A549 (cell line): Measurements from ENCODE around the gene FKBP8. TPM values are rescaled to one million over a fixed set of nuclear protein-coding genes. Genes with fewer than 3 reads are reported as not detected.

Experiments used
- ATAC-seq, 2 experiments: fragments of 200-7000 bp in 1 of 2; fragments of >200 bp in 1 of 2; cut with Nextera tagmentation in 1 of 2; cut with Tn5 transposase in 1 of 2; 3 replicates each; pipeline versions ENCODE4 v1.8.0 to v1.9.1; 2018 to 2020; ENCODE audit warnings: mild to moderate bottlenecking in 1 of 2, moderate library complexity in 1 of 2
- CTCF ChIA-PET: fragments of 300-600 bp; sonication (Branson Sonifier 250); formaldehyde crosslinking; extraction: SDS; loops from one replicate; lab custom pipeline; 2021; ENCODE audit warnings: antibody characterized with exemption, inconsistent platforms; lab: Yijun Ruan, JAX
- POLR2A ChIA-PET: fragments of 350-600 bp; formaldehyde crosslinking; extraction: SDS; loops from one replicate; lab custom pipeline; 2021; ENCODE audit warnings: antibody characterized with exemption, inconsistent platforms; lab: Yijun Ruan, JAX
- DNase-seq, 2 experiments: peaks; one replicate each; pipeline versions ENCODE4 v3.0.0 to v3.0.0-alpha.2; 2011 to 2016; ENCODE audit warnings: low read depth in 1 of 2, low spot score in 1 of 2
- FAIRE-seq: peaks from 2 replicates; lab custom pipeline; 2011; peaks lifted over from hg19 to GRCh38; lab: Jason Lieb, UNC
- H3K27ac ChIP-seq, 2 experiments: fragments of >200 bp; sonication (Bioruptor Twin); formaldehyde crosslinking; 3 replicates each; pipeline ENCODE4 v1.5.1; 2016 to 2017
- H3K4me1 ChIP-seq: fragments of >200 bp; sonication (Bioruptor Twin); formaldehyde crosslinking; 3 replicates; pipeline ENCODE4 v1.6.1; 2016
- H3K4me2 ChIP-seq: fragments of >200 bp; sonication (Bioruptor Twin); formaldehyde crosslinking; 3 replicates; pipeline ENCODE4 v1.6.1; 2016
- H3K4me3 ChIP-seq: fragments of >200 bp; sonication (Bioruptor Twin); formaldehyde crosslinking; 3 replicates; pipeline ENCODE4 v1.5.1; 2016
- H3K9me3 ChIP-seq: fragments of >200 bp; sonication (Bioruptor Twin); formaldehyde crosslinking; 3 replicates; pipeline ENCODE4 v1.6.1; 2016
- ATOH8 ChIP-seq: fragments of 250-450 bp; sonication (Bioruptor Pico); IDR thresholded peaks from 2 replicates; pipeline ENCODE4 v1.5.0; 2020; ENCODE audit warnings: low read depth, mild to moderate bottlenecking, moderate library complexity
- BCL3 ChIP-seq: fragments of >200 bp; sonication (Bioruptor Twin); formaldehyde crosslinking; IDR thresholded peaks from 3 replicates; pipeline ENCODE4 v1.6.1; 2016
- BHLHE40 ChIP-seq: IDR thresholded peaks from 2 replicates; pipeline ENCODE4 v1.6.1; 2012; ENCODE audit warnings: low read depth, low read length, inconsistent platforms
- CBX2 ChIP-seq: fragments of 200-600 bp; sonication (generic); IDR thresholded peaks from 2 replicates; pipeline ENCODE4 v1.6.1; 2016; ENCODE audit warnings: low read depth, mild to moderate bottlenecking, borderline replicate concordance
- CBX8 ChIP-seq: fragments of 200-600 bp; sonication (generic); IDR thresholded peaks from 2 replicates; pipeline ENCODE4 v1.6.1; 2016
- CEBPB ChIP-seq, 2 experiments: fragments of >200 bp in 1 of 2; sonication (Bioruptor Twin) in 1 of 2; formaldehyde crosslinking in 1 of 2; IDR thresholded peaks; 2 replicates each; pipeline ENCODE4 v1.6.1; 2012 to 2016
- CHD2 ChIP-seq: fragments of 150-350 bp; IDR thresholded peaks from 2 replicates; pipeline ENCODE4 v1.6.1; 2014; ENCODE audit warnings: low read length; ENCODE audit not compliant: partially characterized antibody
- CHD4 ChIP-seq: fragments of 200-600 bp; sonication (generic); IDR thresholded peaks from 2 replicates; pipeline ENCODE4 v1.6.1; 2016; ENCODE audit warnings: antibody characterized with exemption, mild to moderate bottlenecking, borderline replicate concordance
- ELK1 ChIP-seq: fragments of 150-350 bp; IDR thresholded peaks from 2 replicates; pipeline ENCODE4 v1.6.1; 2014; ENCODE audit warnings: low read depth, mild to moderate bottlenecking, low read length
- FOSL2 ChIP-seq, 2 experiments: fragments of 450-650 bp in 1 of 2; fragments of >200 bp in 1 of 2; sonication (Bioruptor Twin) in 1 of 2; formaldehyde crosslinking; IDR thresholded peaks; 2 replicates each; pipeline versions ENCODE4 v1.5.0 to v1.6.1; 2016 to 2020; ENCODE audit warnings: mild to moderate bottlenecking in 1 of 2, moderate library complexity in 1 of 2
- FOXS1 ChIP-seq: fragments of 250-450 bp; sonication (Bioruptor Pico); IDR thresholded peaks from 2 replicates; pipeline ENCODE4 v1.5.0; 2020; ENCODE audit warnings: mild to moderate bottlenecking, moderate library complexity
- HDAC2 ChIP-seq: fragments of 200-600 bp; sonication (generic); IDR thresholded peaks from 2 replicates; pipeline ENCODE4 v1.6.1; 2016
- HOXB5 ChIP-seq: fragments of 250-450 bp; sonication (Bioruptor Pico); IDR thresholded peaks from 2 replicates; pipeline ENCODE4 v1.5.0; 2020; ENCODE audit warnings: mild to moderate bottlenecking, moderate library complexity
- JUNB ChIP-seq: fragments of >200 bp; sonication (Bioruptor Twin); formaldehyde crosslinking; IDR thresholded peaks from 2 replicates; pipeline ENCODE4 v1.6.1; 2016
- KDM1A ChIP-seq: fragments of 200-600 bp; sonication (generic); IDR thresholded peaks from 2 replicates; pipeline ENCODE4 v1.6.1; 2016; ENCODE audit warnings: low read depth, mild to moderate bottlenecking
- MAFK ChIP-seq: fragments of 450-650 bp; IDR thresholded peaks from 2 replicates; pipeline ENCODE4 v1.6.1; 2014; ENCODE audit not compliant: partially characterized antibody
- MAX ChIP-seq: IDR thresholded peaks from 2 replicates; pipeline ENCODE4 v1.6.1; 2012
- MAZ ChIP-seq: fragments of 150-350 bp; IDR thresholded peaks from 2 replicates; pipeline ENCODE4 v1.6.1; 2014; ENCODE audit warnings: antibody characterized with exemption, low read depth, low read length, borderline replicate concordance
- MYC ChIP-seq: IDR thresholded peaks from 2 replicates; pipeline ENCODE4 v1.6.1; 2012; ENCODE audit warnings: mild to moderate bottlenecking, inconsistent platforms, low read length, improper control_type of control experiment, borderline replicate concordance
- NPAS2 ChIP-seq: fragments of 250-450 bp; sonication (Bioruptor Pico); IDR thresholded peaks from 2 replicates; pipeline ENCODE4 v1.8.0; 2022; ENCODE audit warnings: mild to moderate bottlenecking, moderate library complexity, borderline replicate concordance
- PBX3 ChIP-seq: IDR thresholded peaks from 2 replicates; pipeline ENCODE4 v1.6.1; 2012
- POLR2A ChIP-seq: IDR thresholded peaks from 2 replicates; pipeline ENCODE4 v1.6.1; 2012; ENCODE audit warnings: mild to moderate bottlenecking, low read length
- SREBF2 ChIP-seq: fragments of 450-650 bp; IDR thresholded peaks from 2 replicates; pipeline ENCODE4 v1.6.1; 2014; ENCODE audit warnings: mild to moderate bottlenecking, moderate library complexity
- TFCP2L1 ChIP-seq: fragments of 250-450 bp; sonication (Bioruptor Pico); IDR thresholded peaks from 2 replicates; pipeline ENCODE4 v1.5.0; 2021; ENCODE audit warnings: mild to moderate bottlenecking
- TP53 ChIP-seq: fragments of 250-450 bp; sonication (Bioruptor Pico); IDR thresholded peaks from 2 replicates; pipeline ENCODE4 v1.5.0; 2021; ENCODE audit warnings: mild to moderate bottlenecking, moderate library complexity
- USF2 ChIP-seq: fragments of 450-650 bp; IDR thresholded peaks from 2 replicates; pipeline ENCODE4 v1.6.1; 2014; ENCODE audit warnings: antibody characterized with exemption
- ZFP36 ChIP-seq: fragments of 450-650 bp; IDR thresholded peaks from 2 replicates; pipeline ENCODE4 v1.6.1; 2014; ENCODE audit warnings: borderline replicate concordance; ENCODE audit not compliant: partially characterized antibody
- ZNF302 ChIP-seq: fragments of 250-450 bp; sonication (Bioruptor Pico); IDR thresholded peaks from 2 replicates; pipeline ENCODE4 v1.9.0; 2021; ENCODE audit warnings: inconsistent platforms, mild to moderate bottlenecking, moderate library complexity
- WGBS: methylation state at CpG from one replicate; pipeline ENCODE4 v1.1.6; 2017; ENCODE audit errors: missing lambda C conversion rate; 5-methylcytosine and 5-hydroxymethylcytosine counted together
- polyA plus RNA-seq, 4 experiments: library from polyadenylated mRNA; depleted of rRNA in 3 of 4; stranded (reverse); fragments of >200 nt; fragmentation: RNase III in 1 of 4; extraction: RNeasy Plus Mini Kit Qiagen cat#74134 plus additional on column Dnase treatment in 1 of 4; gene quantifications; 2 replicates in 3 of 4; 3 replicates in 1 of 4; pipeline ENCODE4 v1.2.3, GENCODE V29; 2011 to 2017

The FKBP8 gene
- polyA plus RNA-seq, 2 of the 4 experiments (the other 2 are of a cell fraction) = 56.1 to 123 TPM

GRCh38 chr19:18576383-18576782 is 33.0 kb upstream of the FKBP8 start:
- H3K9me3 ChIP-seq = no peaks in the 10 kb centered on the region
- ATAC-seq (no peak), FAIRE-seq (no peak), DNase-seq (no peak)
- no peak for TF ChIP-seq POLR2A
- TF ChIP-seq KDM1A = no peak
- TF ChIP-seq CBX8 = no peak
- TF ChIP-seq HOXB5 (CRISPR knock-in tag) = no peak
- TF ChIP-seq MAFK = no peak
- no peak for TF ChIP-seq MAZ
- no peak for TF ChIP-seq JUNB
- TF ChIP-seq TFCP2L1 = no peak
- no peak for TF ChIP-seq ATOH8 (CRISPR knock-in tag)
- TF ChIP-seq CEBPB (IDR thresholded peaks at IDR 0.05) = no peak
- TF ChIP-seq FOSL2 (IDR thresholded peaks at IDR 0.05) = no peak
- no peak for TF ChIP-seq FOSL2 (CRISPR knock-in tag; IDR thresholded peaks at IDR 0.05)
- no peak for TF ChIP-seq TP53 (CRISPR knock-in tag)
- TF ChIP-seq ZFP36 = no peak
- H3K4me3 ChIP-seq = no peak overlapping the region
- 95% methylated on average over 8 of the region's 8 CpGs for WGBS
- POLR2A ChIA-PET = no interaction called here
- no peak overlapping the region for H3K27ac ChIP-seq
- CTCF ChIA-PET = interaction anchor here (1.6 to 3.8 kb wide), 2 partner anchors 12 to 271 kb away, joined by 3 to 22 read pairs; partner anchors contain the start of gene REX1BD
- no peak overlapping the region for H3K4me2 ChIP-seq
- H3K4me1 ChIP-seq = peaks cover 14% of the 10 kb centered on the region

- peaks cover 19% of the 10 kb centered on the region for H3K4me1 ChIP-seq
- no peak for ATAC-seq
- H3K4me3 ChIP-seq = no peak overlapping the region
- TF ChIP-seq HOXB5 (CRISPR knock-in tag) (no peak), SREBF2 (no peak), FOXS1 (CRISPR knock-in tag) (no peak), NPAS2 (no peak), TFCP2L1 (no peak), CBX2 (no peak), JUNB (no peak), CHD4 (no peak)
- POLR2A ChIA-PET = no interaction called here
- WGBS = 95% methylated on average over 18 of the region's 18 CpGs
- DNase-seq = no peak
- H3K27ac ChIP-seq = no peak overlapping the region
- no peak for FAIRE-seq
- no peaks in the 10 kb centered on the region for H3K9me3 ChIP-seq
- CTCF ChIA-PET = interaction anchor here (1.2 kb wide), 1 partner anchor 11 kb away, joined by 4 read pairs; no protein-coding TSS in a partner anchor
- no peak overlapping the region for H3K4me2 ChIP-seq
These were observed 31.4 kb upstream of the FKBP8 start for GRCh38 chr19:18574691-18575291.

GRCh38 chr19:18571564-18572344 is 28.4 kb upstream of the FKBP8 start, which contains the start of gene UBA52:
UBA52 (plus strand) TSS chr19:18571857; CDS start chr19:18573301, 1,444 bp downstream.
- FAIRE-seq = no peak
- peak; percentile 69 to 97 for DNase-seq
- whole genome bisulfite sequencing = 0% methylated on average over 30 of the region's 75 CpGs
- CTCF ChIA-PET = interaction anchor here (0.6 to 1.6 kb wide), 8 partner anchors 10 to 279 kb away, joined by 3 to 7 read pairs (median 4); no protein-coding TSS in a partner anchor
- peaks cover 19% of the 10 kb centered on the region for H3K4me1 ChIP-seq
- peak within 1 kb of the TSS; percentile 99 for H3K4me2 ChIP-seq
- ATAC-seq = peak; percentile 96 to 98
- POLR2A ChIA-PET = interaction anchor here (0.5 to 2.8 kb wide), 8 partner anchors 8 to 292 kb away, joined by 3 to 31 read pairs (median 5); partner anchors contain the start of genes KXD1 and REX1BD
- H3K27ac ChIP-seq = peak within 1 kb of the TSS; percentile 86 to 95
- H3K4me3 ChIP-seq = peak within 1 kb of the TSS; percentile 87
- H3K9me3 ChIP-seq = no peaks in the 10 kb centered on the region
- TF ChIP-seq FOXS1 (CRISPR knock-in tag) (no peak), MAX (peak; percentile 99), HDAC2 (no peak), POLR2A (peak; percentile 72), MYC (peak; percentile 96), PBX3 (0 out of 2 replicates have a peak, but pooled peaks have one; percentile 35), BHLHE40 (0 out of 2 replicates have a peak, but pooled peaks have one; percentile 35), ELK1 (no peak), ZNF302 (CRISPR knock-in tag) (no peak), USF2 (peak; percentile 88), CHD2 (no peak), CEBPB (IDR thresholded peaks at IDR 0.05) (0 out of 4 replicates have a peak, but pooled peaks of 1 of the 2 experiments have one; percentile 26), BCL3 (peak; percentile 83; the same call in 2 of the 3 replicates)
